Glutamatergic neuron (in vitro differentiated cells): ENCODE measurements around the gene MTCH1. TPM values are rescaled to one million over a fixed set of nuclear protein-coding genes. Genes with fewer than 3 reads are reported as not detected.
A peak's percentile ranks its signal among the peaks of the same experiment; 100 is the strongest.

ENCODE experiments used
- DNase-seq: peaks from one replicate; pipeline ENCODE4 v3.0.0; 2022
- H3K27ac Mint-ChIP-seq: one replicate; pipeline ENCODE4 v1.8.0; 2020; ENCODE audit warnings: mild to moderate bottlenecking, mixed read lengths, inconsistent platforms; ENCODE audit not compliant: unreplicated experiment
- H3K27me3 Mint-ChIP-seq: one replicate; pipeline ENCODE4 v1.8.0; 2020; ENCODE audit warnings: mild to moderate bottlenecking, moderate library complexity, mixed read lengths, inconsistent platforms; ENCODE audit not compliant: unreplicated experiment
- H3K36me3 Mint-ChIP-seq: one replicate; pipeline ENCODE4 v1.8.0; 2020; ENCODE audit warnings: mild to moderate bottlenecking, mixed read lengths, inconsistent platforms; ENCODE audit not compliant: unreplicated experiment
- H3K4me1 Mint-ChIP-seq: one replicate; pipeline ENCODE4 v1.8.0; 2020; ENCODE audit warnings: mild to moderate bottlenecking, low read depth, mixed read lengths, inconsistent platforms; ENCODE audit not compliant: unreplicated experiment
- H3K4me3 Mint-ChIP-seq: one replicate; pipeline ENCODE4 v1.8.0; 2020; ENCODE audit warnings: mild to moderate bottlenecking, mixed read lengths, inconsistent platforms; ENCODE audit not compliant: unreplicated experiment
- H3K9me3 Mint-ChIP-seq: one replicate; pipeline ENCODE4 v1.8.0; 2020; ENCODE audit warnings: mild to moderate bottlenecking, moderate library complexity, mixed read lengths, inconsistent platforms; ENCODE audit not compliant: unreplicated experiment
- total RNA-seq: library from RNA; stranded (reverse); fragmentation: NEBNext Ultra II Directional; extraction: Animal tissue kit (Norgen Biotek cat#: 25700); gene quantifications from one replicate; pipeline ENCODE4 v1.2.1, GENCODE V29; 2021; ENCODE audit not compliant: unreplicated experiment
- TF ChIP-seq, protein P1 (sequence below): fragments of 200-600 bp; sonication (generic); IDR thresholded peaks from one replicate; pipeline ENCODE4 v1.5.0; 2021; ENCODE audit not compliant: partially characterized antibody, unreplicated experiment

The MTCH1 gene
- total RNA-seq, 1 donor from 2014 or later, result 179 TPM

DNA sequence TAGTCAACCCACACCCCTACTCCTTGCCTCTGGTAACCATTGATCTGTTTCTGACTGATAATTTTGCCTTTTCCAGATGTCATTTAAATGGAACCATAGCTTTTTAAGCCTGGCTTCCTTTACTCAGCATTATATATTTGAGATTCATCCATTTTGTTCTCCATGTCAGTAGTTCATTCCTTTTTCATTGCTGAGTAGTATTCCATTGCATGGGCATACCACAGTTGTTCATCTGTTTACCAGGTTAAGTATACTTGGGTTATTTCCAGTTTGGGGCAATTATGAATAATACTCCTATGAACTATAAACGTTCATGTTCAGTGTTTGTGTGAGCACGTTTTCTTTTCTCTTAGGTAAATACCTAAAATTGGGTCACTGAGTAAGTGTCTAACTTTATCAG is 44.6 kb upstream of the MTCH1 start:
- TF ChIP-seq, protein P1, sequence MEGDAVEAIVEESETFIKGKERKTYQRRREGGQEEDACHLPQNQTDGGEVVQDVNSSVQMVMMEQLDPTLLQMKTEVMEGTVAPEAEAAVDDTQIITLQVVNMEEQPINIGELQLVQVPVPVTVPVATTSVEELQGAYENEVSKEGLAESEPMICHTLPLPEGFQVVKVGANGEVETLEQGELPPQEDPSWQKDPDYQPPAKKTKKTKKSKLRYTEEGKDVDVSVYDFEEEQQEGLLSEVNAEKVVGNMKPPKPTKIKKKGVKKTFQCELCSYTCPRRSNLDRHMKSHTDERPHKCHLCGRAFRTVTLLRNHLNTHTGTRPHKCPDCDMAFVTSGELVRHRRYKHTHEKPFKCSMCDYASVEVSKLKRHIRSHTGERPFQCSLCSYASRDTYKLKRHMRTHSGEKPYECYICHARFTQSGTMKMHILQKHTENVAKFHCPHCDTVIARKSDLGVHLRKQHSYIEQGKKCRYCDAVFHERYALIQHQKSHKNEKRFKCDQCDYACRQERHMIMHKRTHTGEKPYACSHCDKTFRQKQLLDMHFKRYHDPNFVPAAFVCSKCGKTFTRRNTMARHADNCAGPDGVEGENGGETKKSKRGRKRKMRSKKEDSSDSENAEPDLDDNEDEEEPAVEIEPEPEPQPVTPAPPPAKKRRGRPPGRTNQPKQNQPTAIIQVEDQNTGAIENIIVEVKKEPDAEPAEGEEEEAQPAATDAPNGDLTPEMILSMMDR, result no peak
- H3K9me3 Mint-ChIP-seq, result peaks cover 2% of the 10 kb centered on the region
- H3K4me1 Mint-ChIP-seq, result no peaks in the 10 kb centered on the region
- H3K27ac Mint-ChIP-seq, result no peak overlapping the region
- peaks cover 4% of the 10 kb centered on the region for H3K36me3 Mint-ChIP-seq
- no peak for DNase-seq
- no peak overlapping the region for H3K4me3 Mint-ChIP-seq
- H3K27me3 Mint-ChIP-seq, result peaks cover 3% of the 10 kb centered on the region

DNA sequence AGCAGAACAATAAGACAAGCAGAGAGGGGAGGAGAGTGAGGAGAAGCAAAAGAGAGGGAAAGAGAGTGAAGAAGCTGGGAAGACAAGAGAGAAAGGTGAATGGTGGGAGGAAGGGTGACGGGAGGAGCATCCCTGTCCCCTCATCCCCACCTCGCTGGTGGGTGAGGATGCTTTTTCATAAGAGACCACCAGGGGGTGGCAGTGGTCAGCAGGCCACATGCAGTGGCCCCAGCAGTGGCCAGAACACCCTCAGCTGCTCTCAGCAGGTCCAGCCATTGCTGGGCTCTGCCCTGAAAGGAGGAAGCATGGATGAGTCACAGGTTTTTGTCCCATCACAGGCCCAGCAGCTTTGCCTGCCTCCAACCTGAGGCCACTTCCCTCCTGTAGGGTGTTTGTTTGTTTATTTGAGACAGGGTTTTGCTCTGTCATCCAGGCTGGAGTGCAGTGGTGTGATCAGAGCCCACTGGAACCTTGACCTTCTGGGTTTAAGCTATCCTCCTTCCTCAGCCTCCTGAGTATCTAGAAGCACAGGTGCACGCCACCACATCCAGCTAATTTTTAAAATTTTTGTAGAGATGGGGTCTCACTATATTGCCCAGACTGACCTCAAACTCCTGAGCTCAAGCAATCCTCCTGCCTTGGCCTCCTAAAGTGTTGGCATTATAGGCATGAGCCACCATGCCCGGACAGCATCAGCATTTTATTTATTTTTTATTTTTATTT is 43.4 kb upstream of the MTCH1 start:
- Mint-ChIP-seq H3K27me3 (peaks cover 3% of the 10 kb centered on the region), H3K36me3 (peaks cover 4% of the 10 kb centered on the region), H3K4me3 (no peak overlapping the region), H3K9me3 (peaks cover 2% of the 10 kb centered on the region), H3K27ac (no peak overlapping the region), H3K4me1 (no peaks in the 10 kb centered on the region)
- peak; percentile 78 for DNase-seq
- TF ChIP-seq, protein P1, result peak; percentile 84

DNA sequence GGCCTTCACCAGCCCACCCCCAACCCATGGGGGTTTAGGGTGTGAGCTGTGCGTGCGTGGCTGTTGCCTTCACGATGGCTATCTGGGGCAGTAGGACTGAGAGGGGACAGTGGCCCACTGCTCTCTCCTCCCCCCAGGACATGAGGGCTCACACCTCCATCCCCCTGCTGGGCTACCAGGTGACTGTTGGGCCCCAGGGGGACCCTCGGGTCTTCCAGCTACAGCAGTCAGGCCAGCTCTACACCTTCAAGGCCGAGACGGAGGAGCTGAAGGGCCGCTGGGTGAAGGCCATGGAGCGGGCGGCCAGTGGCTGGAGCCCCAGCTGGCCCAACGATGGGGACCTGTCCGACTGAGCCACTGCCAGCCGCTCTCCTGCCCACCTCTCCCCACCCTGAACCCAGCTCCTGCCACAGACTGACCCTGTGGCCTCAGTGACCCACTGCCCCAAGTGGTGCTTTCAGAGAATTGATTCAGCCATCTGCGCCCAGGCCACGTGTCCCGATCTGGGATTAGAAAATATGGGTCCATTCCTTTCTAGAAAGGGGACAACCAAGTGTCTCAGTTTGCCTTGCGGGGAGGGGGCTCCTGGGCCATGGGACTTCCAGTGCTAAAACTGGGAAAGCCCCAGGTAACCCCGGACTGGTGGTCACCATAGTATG is 41.9 kb upstream of the MTCH1 start:
- Mint-ChIP-seq H3K27ac (no peak overlapping the region), H3K36me3 (peaks cover 4% of the 10 kb centered on the region), H3K9me3 (peaks cover 5% of the 10 kb centered on the region), H3K4me3 (no peak overlapping the region), H3K27me3 (peaks cover 3% of the 10 kb centered on the region), H3K4me1 (no peaks in the 10 kb centered on the region)
- TF ChIP-seq, protein P1, result no peak
- no peak for DNase-seq

DNA sequence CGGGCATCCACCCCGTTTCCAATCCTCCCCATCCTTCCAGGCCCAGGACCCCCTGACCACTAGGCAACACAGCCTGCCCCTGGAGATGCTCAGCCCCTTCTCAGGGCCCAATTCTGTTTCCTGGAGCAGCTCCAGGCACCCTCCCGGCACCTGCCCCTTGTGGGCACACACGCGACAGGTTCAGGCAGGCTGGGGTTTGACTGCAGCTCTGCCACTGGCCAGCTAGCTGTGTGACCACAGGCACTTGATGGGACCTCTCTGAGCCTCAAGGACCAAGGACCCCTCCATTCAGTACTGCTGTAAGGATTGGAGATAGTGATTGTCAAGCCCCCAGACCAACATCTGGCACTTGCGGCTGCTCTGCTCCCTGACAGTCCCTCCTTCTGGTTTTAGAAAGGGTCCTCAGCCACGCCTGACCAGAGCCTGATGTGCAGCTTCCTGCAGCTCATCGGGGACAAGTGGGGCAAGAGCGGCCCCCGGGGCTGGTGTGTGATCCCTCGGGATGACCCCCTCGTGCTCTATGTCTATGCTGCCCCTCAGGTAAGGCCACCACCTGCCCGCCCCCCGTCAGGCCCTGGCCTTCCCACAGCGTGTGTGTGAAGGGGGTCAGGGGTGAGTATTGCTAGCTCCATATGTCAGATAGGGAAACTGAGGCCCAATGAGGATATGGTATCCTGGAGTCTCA is 41.2 kb upstream of the MTCH1 start:
- DNase-seq, result no peak
- Mint-ChIP-seq H3K9me3 (peaks cover 5% of the 10 kb centered on the region), H3K27me3 (peaks cover 3% of the 10 kb centered on the region), H3K4me3 (no peak overlapping the region), H3K27ac (no peak overlapping the region), H3K36me3 (peaks cover 4% of the 10 kb centered on the region), H3K4me1 (no peaks in the 10 kb centered on the region)
- TF ChIP-seq, protein P1, result no peak
